IPS-NIHi11 (cell line): ENCODE results near the gene NGEF.

Experiments
- DNase-seq: peaks from one replicate; pipeline ENCODE4 v3.0.0; 2012; ENCODE audit warnings: mixed read lengths, low spot score

Gene NGEF

GRCh38 chr2:232966122-232966521 lies 46.9 kb downstream of the NGEF start:
- peak; percentile 31 for DNase-seq

GRCh38 chr2:232963913-232964312 lies 49.1 kb downstream of the NGEF start:
- no peak for DNase-seq

- DNase-seq, result no peak
These were observed 52.2 kb downstream of the NGEF start for GRCh38 chr2:232960862-232961261.

GRCh38 chr2:232959139-232959538 lies 53.9 kb downstream of the NGEF start:
- no peak for DNase-seq

- DNase-seq, result no peak
These were observed 55.4 kb downstream of the NGEF start for GRCh38 chr2:232957657-232958090.

- DNase-seq, result no peak
These were observed 57.2 kb downstream of the NGEF start for GRCh38 chr2:232955856-232956255.

- no peak for DNase-seq
These were observed 58.4 kb downstream of the NGEF start for GRCh38 chr2:232954691-232955090.

GRCh38 chr2:232951891-232952290 lies 61.2 kb downstream of the NGEF start:
- no peak for DNase-seq

GRCh38 chr2:232951181-232951580 lies 61.9 kb downstream of the NGEF start:
- DNase-seq, result no peak

- no peak for DNase-seq
These were observed 62.3 kb downstream of the NGEF start for GRCh38 chr2:232950751-232951150.

GRCh38 chr2:232949016-232949415 lies 64.0 kb downstream of the NGEF start:
- peak; percentile 45 for DNase-seq

- DNase-seq, result no peak
These were observed 70.2 kb downstream of the NGEF start for GRCh38 chr2:232942831-232943230.

GRCh38 chr2:232941912-232942594 lies 71.0 kb downstream of the NGEF start:
- no peak for DNase-seq

- DNase-seq, result no peak
These were observed 71.7 kb downstream of the NGEF start for GRCh38 chr2:232941400-232941799.

- no peak for DNase-seq
These were observed 72.3 kb downstream of the NGEF start for GRCh38 chr2:232940724-232941123.

GRCh38 chr2:232937278-232937906 lies 75.7 kb downstream of the NGEF start:
- no peak for DNase-seq

GRCh38 chr2:232931636-232932035 lies 81.4 kb downstream of the NGEF start:
- DNase-seq, result no peak

- no peak for DNase-seq
These were observed 83.0 kb downstream of the NGEF start for GRCh38 chr2:232930059-232930400.

- DNase-seq, result peak; percentile 33
These were observed 83.6 kb downstream of the NGEF start for GRCh38 chr2:232929303-232930058.

- DNase-seq, result peak; percentile 63
These were observed 84.3 kb downstream of the NGEF start for GRCh38 chr2:232928551-232929302.

GRCh38 chr2:232927793-232928550 lies 85.1 kb downstream of the NGEF start:
- peak; percentile 87 for DNase-seq
